GM12878 (cell line): ENCODE data around the gene RAB4B. TPM values are rescaled to one million over a fixed set of nuclear protein-coding genes. Genes with fewer than 3 reads are reported as not detected.
A peak's percentile ranks its signal among the peaks of the same experiment; 100 is the strongest.

Source experiments
- EP300 ChIP-seq, 2 experiments: fragments of 150-350 bp in 1 of 2; IDR thresholded peaks; 2 replicates each; pipeline ENCODE4 v1.6.1; 2011 to 2012; ENCODE audit warnings: low read depth in 2 of 2, low read length in 2 of 2, borderline replicate concordance in 1 of 2, improper control_type of control experiment in 1 of 2, inconsistent platforms in 1 of 2; ENCODE audit not compliant: control insufficient read depth in 1 of 2
- HDAC2 ChIP-seq: fragments of 200-600 bp; sonication (generic); IDR thresholded peaks from 2 replicates; pipeline ENCODE4 v1.6.1; 2017
- IRF4 ChIP-seq: IDR thresholded peaks from 2 replicates; pipeline ENCODE4 v1.6.1; 2011; ENCODE audit warnings: low read depth, low read length
- JUNB ChIP-seq: IDR thresholded peaks from 2 replicates; pipeline ENCODE4 v1.6.1; 2016; ENCODE audit warnings: antibody characterized with exemption, mild to moderate bottlenecking
- NR2C2 ChIP-seq: IDR thresholded peaks from 2 replicates; pipeline ENCODE4 v1.6.1; 2011; ENCODE audit warnings: borderline replicate concordance, low read depth; ENCODE audit not compliant: control insufficient read depth, insufficient read length
- NR2F1 ChIP-seq: fragments of 450-650 bp; conservative IDR thresholded peaks from 2 replicates; pipeline ENCODE4 v1.6.1; 2017; ENCODE audit warnings: mild to moderate bottlenecking
- NRF1 ChIP-seq: conservative IDR thresholded peaks from 2 replicates; pipeline ENCODE4 v1.6.1; 2011; ENCODE audit warnings: mild to moderate bottlenecking, low read depth, low read length, improper control_type of control experiment
- SP1 ChIP-seq: IDR thresholded peaks from one replicate; pipeline ENCODE4 v1.6.1; 2011; ENCODE audit warnings: low read depth, low read length
- ZNF207 ChIP-seq: fragments of 450-650 bp; IDR thresholded peaks from 2 replicates; pipeline ENCODE4 v1.6.1; 2014; ENCODE audit warnings: antibody characterized with exemption, mild to moderate bottlenecking, borderline replicate concordance
- ZSCAN29 ChIP-seq: fragments of 450-650 bp; IDR thresholded peaks from 2 replicates; pipeline ENCODE4 v1.6.1; 2017; ENCODE audit warnings: mild to moderate bottlenecking, moderate library complexity
- polyA plus RNA-seq, 11 experiments: library from polyadenylated mRNA; depleted of rRNA in 4 of 11; unstranded in 6 of 11; stranded (reverse) in 5 of 11; fragments of >200 nt; fragmentation: Nextera tagmentation in 4 of 11; fragmentation: Illumina TruSeq in 1 of 11; extraction: Ambion mirVana in 4 of 11; extraction: Trizol in 1 of 11; gene quantifications; 1 replicate in 1 of 11; 2 replicates in 10 of 11; pipeline versions ENCODE4 v1.2.1 to v1.2.3, GENCODE V29; 2011 to 2016; ENCODE audit warnings: inconsistent platforms in 2 of 11, missing spikeins in 2 of 11, low read depth in 1 of 11
- total RNA-seq, 4 experiments: library from RNA; depleted of rRNA in 3 of 4; stranded (reverse); fragments of >200 nt in 3 of 4; fragmentation: Illumina TruSeq in 1 of 4; extraction: Trizol in 1 of 4; gene quantifications; 2 replicates each; pipeline versions ENCODE4 v1.2.1 to v1.2.3, GENCODE V29; 2013 to 2021
- TF ChIP-seq, protein P1 (sequence below): fragments of 450-650 bp; IDR thresholded peaks from 2 replicates; pipeline ENCODE4 v1.6.1; 2018; ENCODE audit warnings: mild to moderate bottlenecking, low read depth, moderate library complexity; ENCODE audit not compliant: partially characterized antibody

RAB4B gene
- total and polyA plus RNA-seq, 10 of the 15 experiments (the other 5 are each of a cell fraction or from before 2014, with no cell fraction given) = 0.60 to 51.5 (median 27.7) TPM

DNA sequence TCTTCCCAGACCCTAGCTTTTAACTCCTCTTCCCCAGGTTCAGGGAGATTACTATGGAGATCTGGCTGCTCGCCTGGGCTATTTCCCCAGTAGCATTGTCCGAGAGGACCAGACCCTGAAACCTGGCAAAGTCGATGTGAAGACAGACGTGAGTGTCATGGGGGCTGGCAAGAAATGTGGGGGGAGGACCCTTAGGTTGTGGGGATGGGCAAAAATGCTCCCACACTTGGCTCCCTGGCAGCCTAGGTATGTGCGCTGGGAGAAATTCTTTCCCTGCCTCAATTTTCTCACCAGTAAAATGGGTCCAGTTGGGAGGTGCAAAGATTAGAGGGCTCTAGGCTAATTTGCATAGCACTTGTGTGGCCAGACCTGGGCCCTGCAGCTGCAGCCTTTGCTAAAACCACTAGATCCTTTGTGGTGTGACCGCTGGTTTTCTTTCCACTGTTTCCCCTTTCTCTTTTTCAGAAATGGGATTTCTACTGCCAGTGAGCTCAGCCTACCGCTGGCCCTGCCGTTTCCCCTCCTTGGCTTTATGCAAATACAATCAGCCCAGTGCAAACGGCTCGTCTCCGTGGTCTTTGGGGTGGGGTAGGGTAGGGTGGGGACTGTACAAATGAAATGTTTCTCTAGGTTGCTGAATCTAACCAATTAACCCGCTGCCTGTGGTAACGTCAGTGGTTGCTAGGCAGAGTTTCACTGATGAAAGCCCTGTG is 959 bp upstream of the RAB4B start (continued):
- TF ChIP-seq EP300 (IDR thresholded peaks at IDR 0.05; ENCODE audit: borderline replicate concordance in 1 of 2, control insufficient read depth in 1 of 2, low read depth in 2 of 2, low read length in 2 of 2) (peak; percentile 82 to 89), IRF4 (peak; percentile 72), NR2C2 (no peak), JUNB (peak; percentile 33; the same call in 1 of the 2 replicates), ZSCAN29 (no peak), ZNF207 (peak; percentile 84; the same call in 1 of the 2 replicates), HDAC2 (no peak), NR2F1 (peak; percentile 83; the same call in 1 of the 2 replicates), NRF1 (no peak), SP1 (peak; percentile 64)
- TF ChIP-seq, protein P1, sequence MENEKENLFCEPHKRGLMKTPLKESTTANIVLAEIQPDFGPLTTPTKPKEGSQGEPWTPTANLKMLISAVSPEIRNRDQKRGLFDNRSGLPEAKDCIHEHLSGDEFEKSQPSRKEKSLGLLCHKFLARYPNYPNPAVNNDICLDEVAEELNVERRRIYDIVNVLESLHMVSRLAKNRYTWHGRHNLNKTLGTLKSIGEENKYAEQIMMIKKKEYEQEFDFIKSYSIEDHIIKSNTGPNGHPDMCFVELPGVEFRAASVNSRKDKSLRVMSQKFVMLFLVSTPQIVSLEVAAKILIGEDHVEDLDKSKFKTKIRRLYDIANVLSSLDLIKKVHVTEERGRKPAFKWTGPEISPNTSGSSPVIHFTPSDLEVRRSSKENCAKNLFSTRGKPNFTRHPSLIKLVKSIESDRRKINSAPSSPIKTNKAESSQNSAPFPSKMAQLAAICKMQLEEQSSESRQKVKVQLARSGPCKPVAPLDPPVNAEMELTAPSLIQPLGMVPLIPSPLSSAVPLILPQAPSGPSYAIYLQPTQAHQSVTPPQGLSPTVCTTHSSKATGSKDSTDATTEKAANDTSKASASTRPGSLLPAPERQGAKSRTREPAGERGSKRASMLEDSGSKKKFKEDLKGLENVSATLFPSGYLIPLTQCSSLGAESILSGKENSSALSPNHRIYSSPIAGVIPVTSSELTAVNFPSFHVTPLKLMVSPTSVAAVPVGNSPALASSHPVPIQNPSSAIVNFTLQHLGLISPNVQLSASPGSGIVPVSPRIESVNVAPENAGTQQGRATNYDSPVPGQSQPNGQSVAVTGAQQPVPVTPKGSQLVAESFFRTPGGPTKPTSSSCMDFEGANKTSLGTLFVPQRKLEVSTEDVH = no peak
